ENCODE measurements around the gene ST6GALNAC1. TPM values are rescaled to one million over a fixed set of nuclear protein-coding genes. Genes with fewer than 3 reads are reported as not detected.
A peak's percentile ranks its signal among the peaks of the same experiment; 100 is the strongest.

The ST6GALNAC1 gene
- total and polyA plus RNA-seq, 2 donors (not counting 3 experiments of a cell fraction or from before 2014, with no cell fraction given): 0.19 to 0.55 TPM

- Histone ChIP-seq H3K9ac (replicated peaks; ENCODE audit: extremely low read depth, insufficient read depth, low read length) (no peak overlapping the region), H3K79me2 (ENCODE audit: control insufficient read depth, insufficient read depth, low read length) (no peaks in the 10 kb centered on the region), H3K36me3 (ENCODE audit: control insufficient read depth in 2 of 2, extremely low read depth in 1 of 2, insufficient read depth in 2 of 2, low read length in 2 of 2) (no peaks in the 10 kb centered on the region), H3K9me1 (replicated peaks; ENCODE audit: control insufficient read depth, extremely low read depth, insufficient read depth, low read length) (no peaks in the 10 kb centered on the region), H3K27ac (ENCODE audit: insufficient read depth, low read depth, low read length) (no peak overlapping the region), H2AFZ (ENCODE audit: low read depth, low read length) (no peak overlapping the region), H4K20me1 (replicated peaks; ENCODE audit: control insufficient read depth, extremely low read depth, insufficient read depth, low read length) (no peaks in the 10 kb centered on the region), H3K4me1 (ENCODE audit: control insufficient read depth, extremely low read depth, insufficient read depth, low read length) (peaks cover 19% of the 10 kb centered on the region), H3K27me3 (ENCODE audit: control insufficient read depth in 2 of 2, insufficient read depth in 2 of 2, low read length in 2 of 2) (no peaks in the 10 kb centered on the region), H3K4me3 (replicated peaks in 1 of 3; ENCODE audit: insufficient read depth in 1 of 3, low read depth in 1 of 3, low read length in 3 of 3) (no peak overlapping the region), H3K4me2 (ENCODE audit: insufficient read depth, low read length) (no peak overlapping the region), H3K9me3 (replicated peaks; ENCODE audit: control insufficient read depth, insufficient read depth, low read length) (no peaks in the 10 kb centered on the region)
- FAIRE-seq (no peak), DNase-seq (ENCODE audit: low read depth, low spot score) (no peak)
- intact Hi-C loops (cut with micrococcal nuclease): no loop called here
- ChIA-PET POLR2A (interaction anchor here (1.2 kb wide), 1 partner anchor 43 kb away, joined by 4 read pairs; no protein-coding TSS in a partner anchor), CTCF (interaction anchor here (0.7 to 3.0 kb wide), 7 partner anchors 13 to 184 kb away, joined by 3 to 16 read pairs (median 3); partner anchors contain the start of gene ST6GALNAC2)
- TF ChIP-seq GATA2 (IDR thresholded peaks at IDR 0.05; ENCODE audit: insufficient read depth, insufficient read length, low read depth, low read length): no peak
- no TSS peak for BruUV-seq (replicated peaks)
- dilution Hi-C loops (cut with MboI; ENCODE audit: extremely low pct_ligation_motif_present, low sequenced_read_pairs): no loop called here
These were observed 42.5 kb downstream of the ST6GALNAC1 start for GRCh38 chr17:76601065-76601464.

DNA sequence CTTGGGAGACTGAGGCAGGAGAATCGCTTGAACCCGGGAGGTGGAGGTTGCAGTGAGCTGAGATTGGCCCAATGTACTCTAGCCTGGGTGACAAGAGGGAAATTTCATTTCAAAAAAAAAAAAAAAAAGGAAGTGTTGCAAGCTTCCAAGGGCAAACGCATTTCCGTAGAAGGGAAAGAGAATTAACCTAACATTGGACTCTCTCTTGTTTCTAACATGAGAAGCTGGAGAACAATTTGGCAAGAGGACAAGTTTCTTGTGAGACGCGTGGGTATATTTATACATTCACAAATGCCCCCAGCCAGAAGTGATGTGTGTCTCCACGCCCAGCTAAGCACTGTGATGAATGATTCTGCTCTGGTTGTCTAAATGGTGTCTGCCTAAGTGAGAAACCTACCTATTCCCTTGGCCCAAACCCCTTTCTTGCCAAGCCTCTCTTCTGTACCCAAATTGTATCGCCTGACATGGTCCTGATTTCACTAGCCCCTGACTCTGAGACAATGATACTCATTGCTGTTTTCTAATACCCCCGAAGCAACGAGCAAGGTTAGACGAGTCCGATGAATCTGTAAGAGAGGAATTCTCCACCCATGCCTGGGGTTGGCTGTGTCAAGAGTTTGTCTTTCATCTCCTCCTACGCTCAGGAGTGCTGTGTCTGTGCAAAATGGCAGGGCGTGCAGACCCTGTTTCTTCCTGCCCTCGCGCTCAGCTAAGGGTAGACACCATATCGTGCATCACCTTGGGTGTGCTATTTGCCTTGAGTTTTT, 43.7 kb downstream of the ST6GALNAC1 start:
- TF ChIP-seq POLR2AphosphoS5 (IDR thresholded peaks at IDR 0.05; ENCODE audit: insufficient read depth, low read depth, low read length) (no peak), MYC (IDR thresholded peaks at IDR 0.05; ENCODE audit: low read depth, low read length) (no peak)
- H3K79me2 ChIP-seq (ENCODE audit: control insufficient read depth, insufficient read depth, low read length): no peaks in the 10 kb centered on the region
- no peaks in the 10 kb centered on the region for H3K27me3 ChIP-seq (ENCODE audit: control insufficient read depth in 2 of 2, insufficient read depth in 2 of 2, low read length in 2 of 2)
- BruUV-seq (replicated peaks): no TSS peak
- H3K9me3 ChIP-seq (replicated peaks; ENCODE audit: control insufficient read depth, insufficient read depth, low read length): no peaks in the 10 kb centered on the region
- intact Hi-C loops (cut with micrococcal nuclease) (no loop called here), dilution Hi-C loops (cut with MboI; ENCODE audit: extremely low pct_ligation_motif_present, low sequenced_read_pairs) (no loop called here)
- peaks cover 19% of the 10 kb centered on the region for H3K4me1 ChIP-seq (ENCODE audit: control insufficient read depth, extremely low read depth, insufficient read depth, low read length)
- peak; percentile 67 for DNase-seq (ENCODE audit: low read depth, low spot score)
- H3K4me2 ChIP-seq (ENCODE audit: insufficient read depth, low read length): no peak overlapping the region
- H3K4me3 ChIP-seq (replicated peaks in 1 of 3; ENCODE audit: insufficient read depth in 1 of 3, low read depth in 1 of 3, low read length in 3 of 3): no peak overlapping the region
- POLR2A ChIA-PET: no interaction called here
- H2AFZ ChIP-seq (ENCODE audit: low read depth, low read length): no peak overlapping the region
- CTCF ChIA-PET: interaction anchor here (0.7 to 3.0 kb wide), 4 partner anchors 10 to 72 kb away, joined by 4 to 16 read pairs (median 6); no protein-coding TSS in a partner anchor
- no peaks in the 10 kb centered on the region for H3K9me1 ChIP-seq (replicated peaks; ENCODE audit: control insufficient read depth, extremely low read depth, insufficient read depth, low read length)
- H3K27ac ChIP-seq (ENCODE audit: insufficient read depth, low read depth, low read length): no peak overlapping the region
- no peak overlapping the region for H3K9ac ChIP-seq (replicated peaks; ENCODE audit: extremely low read depth, insufficient read depth, low read length)
- H3K36me3 ChIP-seq (ENCODE audit: control insufficient read depth in 2 of 2, extremely low read depth in 1 of 2, insufficient read depth in 2 of 2, low read length in 2 of 2): no peaks in the 10 kb centered on the region
- FAIRE-seq: peak; percentile 66
- no peaks in the 10 kb centered on the region for H4K20me1 ChIP-seq (replicated peaks; ENCODE audit: control insufficient read depth, extremely low read depth, insufficient read depth, low read length)

All from endothelial cell of umbilical vein (primary cell).